NOMO-1 treated with dmso at 0.1 percent for 144 hours (cell line): Measurements from ENCODE around the gene LIMK1.

Experiments used
- DNase-seq: peaks from one replicate; lab custom pipeline; 2025; ENCODE audit not compliant: unreplicated experiment; lab: John Stamatoyannopoulos, UW

Gene LIMK1

DNA sequence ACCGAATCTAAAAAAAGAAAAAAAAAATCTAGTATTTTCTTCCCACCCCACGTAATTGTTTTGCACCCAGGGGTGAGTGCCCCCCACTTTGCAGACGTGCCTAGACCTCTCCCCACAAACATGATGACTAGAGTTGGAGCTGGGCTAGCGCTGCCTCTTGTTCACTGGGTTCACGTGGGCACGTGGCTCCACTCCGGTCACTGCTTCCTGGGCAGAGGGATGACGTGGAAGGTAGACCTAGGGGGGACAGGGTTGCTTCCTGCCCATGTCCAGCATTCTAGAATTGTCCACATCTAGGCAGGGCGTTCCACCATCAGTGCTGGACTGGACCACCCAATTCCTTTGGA is 861 bp upstream of the LIMK1 start:
- DNase-seq, result no peak

DNA sequence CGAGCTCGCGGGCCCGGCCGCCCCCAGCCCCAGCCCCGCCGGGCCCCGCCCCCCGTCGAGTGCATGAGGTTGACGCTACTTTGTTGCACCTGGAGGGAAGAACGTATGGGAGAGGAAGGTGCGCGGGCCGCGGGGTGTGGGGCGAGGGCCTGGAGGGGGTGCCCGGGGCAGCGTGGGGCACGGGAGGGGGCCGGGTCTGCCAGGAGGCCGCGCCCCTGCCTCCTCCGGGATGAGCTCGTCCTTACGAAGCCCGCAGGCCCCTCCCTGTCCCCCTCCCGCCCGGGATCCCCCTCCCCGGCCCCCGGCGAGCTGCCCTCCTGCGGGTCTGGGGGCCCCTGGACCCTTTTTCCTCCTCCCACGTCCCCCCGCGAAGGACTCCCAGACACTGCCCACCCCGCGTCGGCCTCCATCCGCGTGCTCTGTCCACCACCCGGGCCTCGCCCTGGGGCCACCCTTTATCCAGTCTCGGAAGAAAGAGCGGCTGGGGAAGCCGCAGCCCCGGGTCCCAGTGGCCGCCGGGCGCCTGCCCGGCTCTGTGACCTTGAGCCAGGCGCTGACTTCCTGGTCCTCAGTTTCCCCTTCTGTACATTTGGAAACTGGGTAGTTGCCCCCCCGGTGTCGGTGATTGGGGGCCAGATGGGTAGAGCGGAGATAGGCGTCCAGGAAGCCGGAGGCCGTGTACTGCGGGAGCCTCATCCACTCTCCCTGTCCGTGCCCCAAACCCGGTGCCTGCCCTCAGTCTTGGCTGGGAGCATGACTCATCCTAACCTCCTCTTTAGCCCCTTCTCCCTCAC is 521 bp downstream of the LIMK1 start:
- DNase-seq, result peak; percentile 71

DNA sequence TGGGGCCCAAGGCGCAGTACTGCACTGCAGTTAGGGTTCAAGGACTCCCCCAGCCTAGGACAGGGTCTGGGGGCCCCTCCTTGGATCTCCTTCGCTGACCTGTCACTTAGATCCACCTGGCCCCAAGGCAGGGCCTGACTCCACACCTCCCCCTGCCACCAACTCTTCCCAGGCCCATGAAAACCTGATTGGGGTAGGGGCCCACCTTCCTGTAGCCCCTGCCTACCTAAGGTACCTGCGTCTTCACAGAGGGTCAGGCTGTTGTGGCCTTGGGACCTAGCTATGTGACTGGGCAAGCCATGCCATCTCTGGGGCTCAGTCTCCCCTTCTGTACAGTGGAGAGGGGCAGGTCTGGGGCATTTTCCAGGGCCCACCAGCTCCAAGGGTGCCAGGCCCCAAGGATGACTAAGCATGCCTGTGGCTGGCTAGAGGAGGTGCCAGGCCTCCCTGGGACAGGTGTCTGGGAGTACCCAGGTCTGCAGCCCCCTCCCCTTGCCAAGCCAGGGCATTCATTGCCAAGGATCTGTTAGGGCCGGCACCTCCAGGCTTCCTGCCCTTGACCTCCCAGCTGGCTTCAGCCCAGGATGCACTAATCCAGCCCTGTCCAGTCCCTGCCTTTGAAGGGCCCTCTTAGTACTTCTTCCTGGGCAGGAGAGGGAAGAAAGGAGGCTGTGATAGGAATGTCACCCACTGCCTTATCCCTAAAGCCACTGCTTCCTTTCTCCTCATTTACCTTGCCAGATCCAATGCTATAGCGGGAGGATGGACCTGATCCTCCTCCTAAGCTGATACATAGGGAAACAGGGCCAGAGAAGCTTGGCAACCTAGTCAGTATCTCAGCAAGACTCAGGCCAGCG is 1.3 kb downstream of the LIMK1 start:
- DNase-seq, result no peak

DNA sequence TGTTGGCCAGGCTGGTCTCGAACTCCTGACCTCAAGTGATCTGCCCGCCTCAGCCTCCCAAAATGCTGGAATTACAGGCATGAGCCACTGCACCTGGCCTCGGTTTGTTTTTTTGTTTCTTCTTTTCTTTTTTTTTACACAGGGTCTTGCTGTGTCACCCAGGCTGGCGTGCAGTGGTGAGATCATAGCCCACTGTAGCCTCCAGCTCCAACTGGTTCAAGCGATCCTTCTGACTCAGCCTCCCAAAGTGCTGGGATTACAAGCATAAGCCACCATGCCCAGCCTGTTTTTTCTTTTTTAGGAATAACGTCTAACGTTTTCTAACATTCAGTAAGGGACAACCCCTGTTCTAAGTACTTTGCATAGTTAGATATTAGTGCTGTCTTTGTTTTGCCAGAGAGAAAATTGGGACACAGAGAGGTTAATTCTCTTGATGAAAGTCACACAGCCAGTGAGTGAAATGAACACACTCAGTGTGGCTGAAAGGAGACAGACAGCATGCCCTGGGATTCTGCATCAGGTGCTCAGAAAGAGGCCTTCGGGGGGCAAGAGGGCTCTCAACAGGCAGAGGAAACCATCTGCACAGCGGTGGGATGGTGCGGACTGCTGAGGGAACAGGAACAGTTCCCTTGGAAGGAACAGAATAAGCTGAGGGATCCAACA is 4.3 kb downstream of the LIMK1 start:
- no peak for DNase-seq

DNA sequence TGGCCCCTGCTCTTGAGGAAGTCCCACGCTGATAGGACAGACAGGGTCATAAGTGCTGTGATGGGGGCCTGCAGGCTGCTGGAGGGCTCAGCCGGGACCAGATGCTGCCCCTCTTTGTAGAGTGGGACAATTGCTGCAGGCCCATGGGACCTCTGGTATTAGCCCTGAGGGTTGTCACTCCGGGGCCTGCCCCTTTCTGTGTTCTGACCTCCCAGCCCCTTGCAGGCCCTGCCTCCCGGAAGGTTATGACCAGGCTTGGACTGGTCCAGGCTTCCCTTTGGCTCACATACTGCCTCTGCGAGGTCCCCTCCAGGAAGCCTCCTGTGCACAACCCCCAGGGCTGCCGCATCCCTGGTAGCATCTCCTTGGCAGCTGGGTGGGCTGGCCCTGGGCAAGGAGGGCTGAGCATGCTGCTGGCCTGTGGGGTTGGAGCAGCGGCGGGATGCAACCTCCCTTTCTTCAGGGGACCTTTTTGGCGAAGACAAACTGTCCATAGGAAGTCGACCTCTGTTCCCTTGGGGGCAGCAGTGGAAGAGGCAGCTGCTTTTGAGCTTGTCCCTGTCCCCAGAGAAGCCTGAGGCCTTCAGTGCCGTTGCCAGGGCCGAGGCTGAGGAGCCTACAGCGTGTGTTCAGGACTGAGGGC is 8.8 kb downstream of the LIMK1 start:
- DNase-seq, result no peak

DNA sequence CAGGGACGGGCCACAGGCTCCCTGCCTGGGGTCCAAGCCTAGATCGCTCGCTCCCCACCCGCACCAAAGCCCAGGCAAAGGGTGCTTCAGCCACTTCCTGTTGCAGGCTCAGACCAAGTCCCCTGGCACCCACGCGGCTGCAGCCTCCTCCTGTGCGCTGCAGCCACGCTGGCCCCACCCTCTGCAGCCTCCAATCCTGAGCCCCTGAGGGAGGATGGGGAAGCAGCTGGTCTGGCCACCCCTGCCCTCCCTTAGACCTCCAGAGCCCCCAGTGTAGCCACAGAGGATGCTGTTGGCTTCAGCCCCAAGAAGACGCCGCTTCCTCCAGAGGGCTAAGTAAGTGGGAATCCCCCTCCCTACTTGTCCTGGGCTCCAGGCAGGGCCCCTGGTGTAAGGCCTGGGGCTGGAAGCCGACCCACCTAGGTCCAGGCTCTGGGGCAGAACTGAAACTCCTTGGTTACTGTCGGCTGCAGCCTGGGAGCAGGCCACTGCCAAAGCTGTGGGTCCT is 9.4 kb downstream of the LIMK1 start:
- peak; percentile 47 for DNase-seq

DNA sequence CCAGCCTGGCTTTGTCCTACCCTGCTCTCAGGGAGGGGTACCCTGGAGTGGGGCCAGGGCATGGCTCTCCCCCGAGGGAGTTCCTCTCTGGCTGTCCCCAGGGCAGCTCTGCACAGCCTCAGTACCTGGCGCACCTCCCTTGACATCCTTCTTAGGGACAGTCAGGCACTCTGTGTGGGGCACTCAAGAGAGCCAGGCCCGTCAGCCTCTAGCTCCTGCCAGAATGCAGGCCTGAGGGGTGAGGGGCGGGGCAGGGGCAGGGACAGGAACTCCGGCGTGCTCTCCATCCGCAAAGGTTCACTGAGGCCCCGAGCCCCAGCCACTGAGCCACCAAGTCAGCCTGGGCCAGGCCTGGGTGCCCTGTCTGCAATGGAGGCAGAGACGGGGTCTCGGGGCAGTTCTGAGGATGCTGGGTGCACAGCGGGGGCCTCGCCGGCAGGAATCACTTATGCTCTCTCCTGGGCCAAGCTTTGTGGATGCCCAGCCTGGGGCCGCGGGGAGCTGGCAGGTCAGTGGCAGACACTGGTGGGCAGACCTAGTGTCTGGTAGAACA is 10.1 kb downstream of the LIMK1 start:
- no peak for DNase-seq

DNA sequence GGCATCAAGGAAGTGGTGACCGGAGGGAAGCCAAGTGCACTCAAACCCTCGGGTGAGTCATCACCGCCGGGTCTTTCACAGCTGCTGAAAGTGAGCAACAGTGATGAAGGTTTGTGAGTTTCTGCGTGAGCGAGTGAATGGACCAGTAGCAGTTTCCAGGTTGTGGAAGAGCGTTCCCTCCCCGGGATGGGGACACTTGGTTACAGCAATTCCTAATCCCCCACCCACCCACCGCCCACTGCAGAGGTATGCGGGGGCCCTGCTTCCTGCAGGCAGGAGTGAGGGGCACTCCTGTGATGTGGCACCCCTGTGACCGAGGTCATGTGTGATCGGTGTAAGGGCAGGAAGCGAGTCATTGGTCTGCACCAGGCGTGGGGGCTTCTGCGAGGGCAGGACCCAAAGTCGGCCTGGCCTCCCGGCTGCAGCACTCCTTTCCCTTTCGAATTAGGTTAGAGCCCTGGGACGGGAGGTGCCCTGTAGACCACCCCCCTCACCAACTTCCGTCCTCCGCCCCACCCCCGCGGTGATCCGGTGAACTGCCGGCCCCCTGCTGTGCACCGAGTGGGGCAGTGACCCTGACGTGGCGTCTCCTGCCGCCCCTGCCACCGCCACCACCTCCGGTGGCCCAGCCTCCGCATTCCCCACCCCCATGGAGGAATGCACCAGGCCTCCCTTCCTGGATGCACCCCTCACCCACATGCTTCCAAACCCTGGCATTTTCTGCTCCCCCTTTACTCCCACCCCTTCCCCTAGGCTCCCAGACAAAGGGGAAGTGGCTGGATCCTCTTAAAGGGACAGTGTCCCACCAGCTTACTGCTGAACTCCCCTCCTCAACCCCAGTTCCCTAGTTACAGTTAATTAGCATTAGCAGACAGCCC is 10.9 kb downstream of the LIMK1 start:
- DNase-seq, result peak; percentile 98

DNA sequence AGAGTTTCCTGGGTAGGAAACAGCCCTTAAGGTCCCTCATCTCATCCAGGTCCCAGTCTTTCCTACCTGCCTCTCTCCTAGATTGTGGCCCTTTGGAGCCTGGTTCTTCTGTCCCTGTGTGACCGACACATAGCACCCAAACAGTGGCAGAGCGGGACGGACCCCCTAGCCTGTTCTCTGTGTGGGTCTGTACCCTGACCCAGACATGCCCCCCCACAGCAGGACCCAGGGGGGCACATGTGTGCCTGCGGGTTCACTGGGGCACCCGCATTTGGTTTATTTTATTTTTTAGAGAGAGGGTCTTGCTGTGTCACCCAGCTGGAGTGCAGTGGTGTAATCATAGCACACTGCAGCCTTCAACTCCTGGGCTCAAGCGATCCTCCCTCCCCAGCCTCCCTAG is 11.5 kb downstream of the LIMK1 start:
- no peak for DNase-seq

DNA sequence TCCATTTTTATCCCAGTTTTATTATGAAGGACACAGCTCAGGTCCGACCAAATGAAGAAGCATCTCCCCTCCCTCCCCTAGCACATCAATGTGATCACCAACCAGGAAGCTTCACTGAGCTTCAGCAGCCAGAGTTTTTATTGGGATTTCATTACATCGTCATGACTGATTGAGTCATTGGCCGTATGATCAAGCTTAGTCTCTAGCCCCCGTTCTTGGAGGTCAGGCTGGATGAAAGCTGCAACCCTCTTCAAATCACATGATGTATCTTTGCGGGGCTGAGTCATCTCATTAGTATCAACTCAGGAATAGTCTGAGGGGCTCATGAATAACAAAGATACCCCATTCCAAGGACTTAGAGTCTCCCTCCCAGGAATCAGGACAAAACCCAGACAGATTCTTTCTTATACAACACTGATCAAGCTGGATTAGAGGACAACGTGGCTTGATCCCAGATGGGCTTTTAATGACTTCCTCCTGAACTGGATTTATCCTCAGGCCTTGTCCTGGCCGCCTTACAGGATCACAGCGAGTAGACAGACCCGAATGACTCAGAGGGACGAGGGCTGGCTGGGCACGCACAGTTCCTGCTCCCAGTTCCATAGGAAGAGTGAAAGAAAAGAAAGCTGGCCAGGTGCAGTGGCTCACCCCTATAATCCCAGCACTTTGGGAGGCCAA is 14.5 kb downstream of the LIMK1 start:
- no peak for DNase-seq

DNA sequence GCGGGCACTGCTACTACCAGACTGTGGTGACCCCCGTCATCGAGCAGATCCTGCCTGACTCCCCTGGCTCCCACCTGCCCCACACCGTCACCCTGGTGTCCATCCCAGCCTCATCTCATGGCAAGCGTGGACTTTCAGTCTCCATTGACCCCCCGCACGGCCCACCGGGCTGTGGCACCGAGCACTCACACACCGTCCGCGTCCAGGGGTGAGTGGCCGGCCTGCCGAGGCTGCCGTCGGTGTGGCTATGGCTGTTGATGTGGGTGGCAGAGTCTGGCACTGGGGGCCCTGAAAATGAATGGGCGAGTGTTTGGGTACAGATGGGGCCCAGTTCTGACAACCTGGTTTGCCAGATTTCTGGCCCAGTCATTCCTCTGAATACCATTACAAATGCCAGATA is 15.4 kb downstream of the LIMK1 start:
- no peak for DNase-seq

DNA sequence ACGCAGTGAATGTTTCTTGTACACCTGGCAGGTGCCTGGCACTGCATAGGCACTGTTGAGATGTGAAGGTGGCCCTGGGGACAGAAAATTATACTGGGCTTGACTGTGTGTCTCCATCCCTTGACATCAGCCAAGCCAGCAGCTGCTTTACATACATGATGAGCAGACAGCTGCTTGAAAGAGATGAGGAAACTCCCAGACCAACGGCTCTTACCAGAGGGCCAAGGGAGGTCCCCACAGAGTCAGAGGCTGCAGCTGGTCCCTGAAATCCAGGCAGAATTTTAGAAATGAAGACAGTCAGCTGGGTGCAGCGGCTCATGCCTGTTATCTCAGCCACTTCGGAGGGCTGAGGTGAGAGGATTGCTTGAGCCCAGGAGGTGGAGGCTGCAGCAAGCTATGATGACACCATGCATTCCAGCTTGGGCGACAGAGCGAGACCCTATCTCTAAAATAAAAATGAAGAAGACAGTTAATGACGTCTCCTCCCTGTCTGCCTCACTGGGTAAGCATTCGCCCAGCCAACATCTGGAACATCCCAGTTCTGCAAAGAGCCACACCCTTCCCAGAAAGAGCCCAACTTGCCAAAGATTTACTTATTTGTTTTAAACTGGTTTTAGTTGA is 17.6 kb downstream of the LIMK1 start:
- no peak for DNase-seq

DNA sequence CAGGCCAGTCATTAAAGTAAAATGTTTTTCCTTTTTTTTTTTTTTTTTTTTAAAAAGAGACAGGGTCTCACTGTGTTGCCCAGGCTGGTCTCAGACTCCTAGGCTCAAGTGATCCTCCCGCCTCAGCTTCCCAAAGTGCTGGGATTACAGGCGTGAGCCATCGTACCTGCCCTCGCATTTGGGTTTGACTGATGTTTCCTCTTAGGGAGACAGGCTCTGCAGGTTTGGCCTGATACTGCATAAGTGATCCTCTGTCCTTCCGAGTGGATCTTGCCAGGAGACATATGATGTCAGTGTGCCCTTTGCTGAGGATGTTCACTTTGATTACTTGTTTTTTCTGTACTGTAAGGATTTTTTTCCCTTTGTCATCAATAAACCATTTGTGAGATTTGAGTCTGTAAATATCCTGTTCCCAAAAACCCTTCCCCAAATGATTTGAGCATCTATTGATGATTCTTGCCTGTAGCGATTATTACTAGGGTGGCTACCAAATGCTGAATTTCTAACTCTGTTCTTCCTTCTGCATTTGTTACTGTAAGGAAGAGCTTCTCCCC is 19.7 kb downstream of the LIMK1 start:
- no peak for DNase-seq

DNA sequence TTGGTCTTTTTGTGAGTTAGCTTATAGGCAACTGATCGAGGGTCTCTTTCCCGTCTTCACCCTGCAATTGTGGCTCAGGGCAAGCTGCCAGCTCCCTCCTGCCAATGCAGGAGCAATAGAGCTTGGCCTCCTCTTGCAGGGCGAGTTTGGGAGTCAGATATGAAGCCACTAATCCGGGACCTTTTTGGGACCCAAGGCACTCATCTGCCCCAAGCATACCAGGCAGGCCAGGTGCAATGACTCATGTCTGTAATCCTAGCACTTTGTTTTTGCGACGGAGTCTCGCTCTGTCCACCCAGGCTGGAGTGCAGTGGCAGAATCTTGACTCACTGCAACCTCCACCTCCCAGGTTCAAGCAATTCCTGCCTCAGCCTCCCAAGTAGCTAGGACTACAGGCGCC is 21.1 kb downstream of the LIMK1 start:
- no peak for DNase-seq

DNA sequence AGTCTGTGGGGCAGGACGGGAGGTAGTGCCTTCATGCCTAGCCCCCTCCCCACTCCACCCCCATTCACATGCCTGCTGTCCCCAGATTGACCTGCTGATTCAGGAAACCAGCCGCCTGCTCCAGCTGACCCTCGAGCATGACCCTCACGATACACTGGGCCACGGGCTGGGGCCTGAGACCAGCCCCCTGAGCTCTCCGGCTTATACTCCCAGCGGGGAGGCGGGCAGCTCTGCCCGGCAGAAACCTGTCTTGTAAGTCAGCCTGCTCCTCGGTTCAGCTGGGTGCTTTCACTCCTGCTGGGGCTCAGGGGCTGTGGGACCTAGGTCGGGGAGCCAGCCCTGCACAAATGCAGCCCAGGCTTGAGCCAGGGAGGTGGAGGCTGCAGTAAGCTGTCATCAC is 22.4 kb downstream of the LIMK1 start:
- DNase-seq, result no peak

DNA sequence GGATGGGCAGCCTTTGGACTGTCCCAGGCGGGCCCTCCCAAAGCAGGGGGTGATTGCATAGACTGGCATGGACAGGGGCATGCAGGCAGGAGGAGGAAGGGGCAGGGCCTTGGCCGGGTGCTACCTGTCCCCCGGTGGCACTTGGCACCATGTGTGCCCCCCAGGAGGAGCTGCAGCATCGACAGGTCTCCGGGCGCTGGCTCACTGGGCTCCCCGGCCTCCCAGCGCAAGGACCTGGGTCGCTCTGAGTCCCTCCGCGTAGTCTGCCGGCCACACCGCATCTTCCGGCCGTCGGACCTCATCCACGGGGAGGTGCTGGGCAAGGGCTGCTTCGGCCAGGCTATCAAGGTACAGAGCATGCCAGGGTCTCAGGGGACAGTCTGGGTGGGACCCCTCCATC is 23.2 kb downstream of the LIMK1 start:
- no peak for DNase-seq

DNA sequence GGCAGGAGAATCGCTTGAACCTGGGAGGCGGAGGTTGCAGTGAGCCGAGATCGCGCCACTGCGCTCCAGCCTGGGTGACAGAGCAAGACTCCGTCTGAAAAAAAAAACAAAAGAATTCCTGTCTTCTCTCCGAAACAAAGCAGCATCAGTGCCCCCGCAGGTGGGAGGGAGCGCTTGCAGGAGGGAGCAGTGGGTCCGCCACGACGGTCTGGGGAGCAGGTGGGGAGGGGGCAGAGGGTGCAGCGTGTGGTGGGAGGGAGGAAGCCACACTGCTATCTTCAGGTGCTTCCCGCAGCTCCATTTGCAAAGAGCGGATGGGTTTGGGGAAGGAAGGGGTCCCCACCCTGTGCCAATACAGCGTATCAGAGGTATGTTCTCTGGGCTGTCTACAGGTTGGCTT is 31.7 kb downstream of the LIMK1 start:
- DNase-seq, result no peak

DNA sequence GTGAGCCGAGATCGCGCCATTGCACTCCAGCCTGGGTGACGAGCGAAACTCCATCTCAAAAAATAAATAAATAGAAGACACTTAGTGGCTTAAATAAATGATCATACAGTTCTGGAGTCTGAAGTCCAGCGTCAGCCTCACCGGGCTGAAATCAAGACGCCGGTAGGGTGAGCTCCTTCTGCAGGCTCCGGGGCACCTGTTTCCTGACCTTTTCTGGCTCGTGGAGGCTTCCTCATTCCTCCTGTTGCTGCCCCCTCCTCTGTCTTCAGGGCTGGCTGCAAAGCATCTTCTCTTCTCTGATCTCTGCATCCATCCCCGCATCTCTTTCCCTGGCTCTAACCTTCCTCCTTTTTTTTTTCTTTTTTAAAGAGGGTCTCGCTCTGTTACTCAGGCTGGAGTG is 32.8 kb downstream of the LIMK1 start:
- no peak for DNase-seq

DNA sequence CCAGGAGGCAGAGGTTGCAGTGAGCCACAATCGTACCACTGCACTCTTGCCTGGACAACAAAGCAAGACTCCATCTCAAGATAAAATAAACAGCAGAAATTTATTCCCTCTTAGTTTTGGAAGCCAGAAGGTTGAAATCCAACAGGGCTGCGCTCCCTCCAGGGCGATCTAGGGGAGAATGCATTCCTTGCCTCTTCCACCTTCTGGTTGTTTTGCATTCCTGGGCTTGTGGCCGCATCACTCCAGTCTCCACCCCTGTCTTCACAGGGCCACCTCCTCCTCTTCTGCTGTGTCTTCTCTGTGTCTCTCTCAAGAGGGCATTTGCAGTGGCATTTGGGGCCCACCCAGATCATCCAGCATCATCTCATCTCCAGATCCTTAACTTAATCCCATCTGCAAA is 36.2 kb downstream of the LIMK1 start:
- no peak for DNase-seq
